HT1080 (cell line): Measurements from ENCODE around the gene ARHGAP33. TPM values are rescaled to one million over a fixed set of nuclear protein-coding genes. Genes with fewer than 3 reads are reported as not detected.

Experiments used
- DNase-seq: peaks from one replicate; pipeline ENCODE4 v3.0.0-alpha.2; 2015; ENCODE audit warnings: low read depth
- total RNA-seq: library from RNA; depleted of rRNA; stranded (reverse); fragments of >200 nt; shearing (Covaris generic); gene quantifications from 2 replicates; pipeline ENCODE4 v1.2.3, GENCODE V29; 2014

The ARHGAP33 gene
- total RNA-seq, 1 experiment from 2014 or later, result 1.3 TPM

DNA sequence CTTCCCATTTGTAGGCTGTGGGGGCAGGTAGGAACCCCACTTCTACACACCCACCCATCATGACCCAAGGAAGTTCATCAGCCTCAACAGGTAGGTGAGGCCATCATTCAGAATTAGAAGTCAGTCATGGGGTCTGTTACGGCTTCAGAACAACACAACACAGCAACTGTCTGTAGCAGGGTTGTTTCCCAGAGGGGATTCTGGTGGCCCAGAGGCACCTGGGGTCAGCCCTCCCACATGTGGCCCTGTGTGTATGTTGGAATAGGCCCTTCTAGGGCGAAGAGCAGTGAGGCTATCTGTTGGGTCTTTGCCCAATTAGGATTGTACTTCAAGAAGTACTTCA, 36.5 kb upstream of the ARHGAP33 start:
- DNase-seq, result no peak

DNA sequence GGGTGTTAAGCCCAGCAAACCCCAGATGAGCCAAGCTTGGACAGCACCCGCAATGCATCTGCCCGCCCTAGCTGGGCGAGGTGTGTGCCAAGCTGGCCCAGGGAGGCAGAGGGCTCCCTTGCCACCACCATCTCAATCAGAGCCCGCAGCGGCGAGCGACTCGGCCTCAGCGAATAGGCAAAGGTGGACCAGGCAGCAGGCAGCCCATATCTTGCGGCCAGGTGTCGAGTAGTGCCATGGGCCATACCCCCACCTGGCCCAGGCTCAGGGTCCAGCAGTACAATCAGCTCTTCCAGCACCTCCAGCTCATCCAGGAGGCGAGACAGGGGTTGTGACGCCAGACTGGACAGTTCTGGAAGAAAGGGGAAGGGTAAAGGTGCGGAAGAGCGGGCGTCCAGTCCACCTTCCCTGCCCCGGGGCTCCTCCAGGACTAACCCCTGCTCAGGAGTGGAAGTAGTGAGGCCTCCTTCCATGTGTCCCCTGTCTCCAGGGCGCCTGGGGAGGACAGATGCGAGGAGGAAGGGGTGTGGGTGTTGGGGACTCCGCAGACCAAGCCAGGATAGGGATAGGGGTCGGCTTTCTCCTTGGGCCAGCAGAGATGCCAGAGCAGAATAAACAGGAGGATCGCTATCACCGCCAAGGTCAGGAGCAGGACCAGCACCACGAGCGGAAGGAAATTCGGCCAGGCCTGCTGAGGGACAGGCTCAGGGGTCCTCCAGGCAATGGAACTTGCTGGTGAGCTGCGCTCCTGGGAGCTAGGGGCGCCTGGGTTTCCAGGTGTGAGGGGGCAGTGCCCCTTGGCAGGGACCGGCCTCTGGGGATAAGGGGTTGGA, 35.9 kb upstream of the ARHGAP33 start:
- DNase-seq, result no peak

DNA sequence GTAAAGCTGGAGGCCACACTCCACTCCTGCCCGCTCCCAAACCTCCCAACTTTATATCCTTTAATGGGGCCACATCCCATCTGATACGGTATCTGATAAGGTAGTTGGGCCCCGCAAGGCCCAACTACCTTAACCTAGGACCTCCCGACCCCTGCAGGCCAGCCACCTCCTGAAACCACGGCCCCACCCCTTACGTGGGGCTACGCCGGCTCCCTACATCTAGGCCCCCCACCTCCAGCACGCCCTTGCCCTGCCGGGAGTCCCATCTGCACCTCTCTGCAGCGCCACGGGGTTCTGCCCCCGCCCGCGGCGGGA, 35.3 kb upstream of the ARHGAP33 start:
- no peak for DNase-seq

DNA sequence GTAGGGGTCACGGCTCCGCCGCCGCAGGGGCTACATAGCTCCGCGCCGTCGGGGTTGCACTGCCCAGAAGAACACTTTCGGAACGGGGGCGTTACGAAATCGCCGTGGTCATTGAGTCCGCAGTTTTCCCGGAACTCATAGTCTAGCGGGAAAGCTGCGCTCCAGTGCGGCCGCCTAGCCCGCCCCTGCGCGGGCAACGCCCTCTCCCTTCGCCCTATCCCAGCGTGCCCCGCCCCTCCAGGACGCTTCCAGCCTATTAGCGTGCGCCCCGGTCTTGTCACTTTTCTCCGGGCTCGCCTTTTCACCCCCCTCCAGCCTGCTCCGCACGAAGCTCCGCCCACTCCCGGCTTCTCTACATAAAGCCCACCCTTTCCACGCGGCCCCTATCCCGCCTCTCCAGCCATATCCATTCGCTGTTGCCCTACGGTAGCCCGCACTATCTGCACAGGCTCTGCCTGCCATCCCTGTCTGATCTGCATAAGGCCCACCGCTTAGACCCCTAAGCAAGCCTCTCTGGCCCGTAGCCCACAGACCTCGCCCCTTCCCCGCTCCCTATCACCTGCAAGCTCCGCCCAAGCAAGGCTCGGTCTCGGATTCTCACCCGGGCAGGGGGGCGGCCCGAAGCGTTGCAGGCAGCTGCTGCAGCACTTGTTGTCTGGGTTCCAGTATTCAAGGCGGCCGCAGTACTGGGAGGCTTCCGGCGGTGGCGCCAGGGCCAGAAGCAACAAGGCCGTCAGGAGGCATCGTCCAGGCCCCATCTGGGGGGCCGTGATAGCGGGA, 34.8 kb upstream of the ARHGAP33 start:
- peak; percentile 93 for DNase-seq

DNA sequence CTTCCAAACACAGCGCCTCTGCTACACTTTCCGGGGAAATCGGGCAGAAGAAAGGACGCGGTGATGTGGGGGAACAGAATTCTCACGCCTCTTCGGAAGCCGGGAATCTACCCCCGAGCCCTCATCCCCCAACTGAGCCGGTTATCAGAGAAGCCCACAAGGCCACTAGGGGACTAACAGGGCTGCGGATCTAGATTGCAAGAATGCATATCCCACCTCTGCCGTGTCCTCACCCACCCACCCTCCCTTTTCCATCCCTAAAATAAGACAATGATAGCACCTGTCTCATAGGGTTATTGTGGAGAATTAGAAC, 34.2 kb upstream of the ARHGAP33 start:
- no peak for DNase-seq

DNA sequence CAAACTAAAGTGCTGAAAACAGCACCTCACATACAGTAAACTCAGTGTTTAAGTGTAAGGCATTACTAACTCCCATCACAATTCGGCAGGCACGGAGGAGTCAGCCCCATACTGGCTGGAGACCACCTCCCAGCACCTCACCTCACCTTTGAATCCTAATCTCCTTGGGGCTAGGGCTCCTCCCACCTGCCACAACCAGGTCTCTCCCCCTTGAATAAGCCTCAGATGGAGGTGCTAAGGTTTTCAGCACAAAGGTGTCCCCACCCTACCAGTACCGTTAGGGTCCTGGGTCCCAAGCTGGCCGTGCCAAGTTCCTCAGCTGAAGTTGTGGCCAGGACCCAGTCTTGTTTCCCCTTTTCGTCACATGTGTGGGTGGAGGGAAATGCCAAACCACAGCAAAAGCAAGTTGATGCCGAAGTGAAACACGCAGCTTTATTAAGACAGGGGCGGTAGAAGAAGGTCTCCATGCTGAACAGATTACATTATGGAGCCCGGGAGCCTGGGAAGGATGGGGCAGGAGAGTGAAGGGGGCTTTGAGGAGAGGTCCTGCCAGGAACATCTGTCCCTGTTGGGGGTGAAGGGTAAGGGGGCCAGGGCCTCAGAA, 33.1 kb upstream of the ARHGAP33 start, which contains the start of gene IGFLR1:
Gene IGFLR1 (minus strand): TSS at position 332 of the 604 bp plus-strand sequence. CDS start 1,272 bp downstream, outside the sequence.
- no peak for DNase-seq

DNA sequence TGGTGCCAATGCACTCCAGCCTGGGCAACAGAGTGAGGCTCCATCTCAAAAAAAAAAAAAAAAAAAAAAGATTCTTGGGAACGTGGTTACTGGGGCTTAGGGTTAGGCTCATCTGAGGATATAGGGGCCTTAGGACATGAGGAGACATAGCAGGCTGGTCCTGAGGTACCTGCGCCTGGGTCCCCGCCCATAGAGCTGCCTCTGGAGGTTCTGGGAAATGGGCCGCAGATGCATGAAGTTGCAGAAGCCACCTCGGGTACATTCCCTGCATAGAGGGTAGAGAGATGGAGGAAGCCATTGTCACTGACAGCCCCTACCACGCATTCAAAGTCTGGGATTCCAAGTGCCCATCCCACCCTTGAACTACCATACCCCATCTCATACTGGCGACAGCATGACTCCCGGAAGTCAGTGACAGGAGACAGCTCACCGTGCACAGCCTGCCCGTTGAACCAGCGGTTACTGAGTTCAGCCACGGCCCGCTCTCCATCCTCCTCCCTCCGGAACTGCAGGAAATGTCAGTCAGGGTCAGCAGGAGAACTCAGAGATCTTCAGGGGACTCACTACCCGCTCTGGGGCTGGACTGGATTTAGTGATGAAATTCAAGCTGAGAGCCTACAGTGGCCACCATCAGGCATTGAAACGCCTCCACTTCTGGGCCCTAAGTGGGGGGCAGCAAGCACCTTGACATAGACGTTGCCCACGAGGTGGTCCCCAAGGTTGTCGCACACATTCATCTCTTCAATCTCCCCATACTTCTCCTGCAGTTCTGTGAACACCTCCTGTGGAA, 31.5 kb upstream of the ARHGAP33 start:
- DNase-seq, result no peak

DNA sequence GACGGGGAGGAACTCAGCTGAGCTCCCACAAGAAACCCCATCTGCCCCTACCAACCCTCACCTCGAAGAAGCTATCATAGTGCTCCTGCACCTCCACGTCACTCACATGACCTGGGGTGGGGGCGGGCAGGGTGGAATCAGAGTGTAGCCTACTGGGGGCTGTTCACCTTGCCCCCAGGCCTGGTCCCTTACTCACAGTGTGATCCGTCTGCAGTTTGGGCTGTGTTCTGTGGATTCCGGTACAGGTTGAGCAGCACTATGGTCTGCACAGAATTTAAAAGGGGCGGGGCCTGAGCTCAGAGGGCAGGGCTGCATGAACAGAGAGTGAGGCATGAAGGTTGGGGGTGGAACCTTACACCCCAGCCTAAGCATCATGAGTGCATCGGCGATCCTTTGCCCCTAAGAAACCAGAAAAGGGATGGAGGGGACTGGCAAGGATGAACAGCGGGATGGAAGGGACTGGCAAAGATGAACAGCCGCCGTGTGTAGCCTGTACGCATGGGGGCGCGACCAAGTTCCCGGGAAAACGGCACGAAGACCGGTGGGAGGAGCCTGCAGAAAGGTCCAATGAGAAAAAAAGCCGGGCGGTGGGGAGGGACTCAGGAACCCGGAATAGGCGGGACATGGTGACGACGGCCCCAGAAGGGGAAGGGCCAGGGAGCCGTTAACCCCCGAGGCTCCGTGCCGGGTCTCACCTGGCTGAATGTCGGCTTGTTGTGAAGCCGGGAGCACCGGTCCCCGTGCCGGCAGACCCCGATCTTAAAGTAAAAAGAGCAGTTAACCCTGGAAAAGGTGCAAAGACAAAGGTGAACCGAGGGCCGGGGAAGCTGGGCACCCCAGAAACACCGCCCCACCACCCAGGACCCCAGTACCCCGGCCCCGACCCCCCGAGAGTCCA, 30.7 kb upstream of the ARHGAP33 start:
- peak; percentile 91 for DNase-seq

DNA sequence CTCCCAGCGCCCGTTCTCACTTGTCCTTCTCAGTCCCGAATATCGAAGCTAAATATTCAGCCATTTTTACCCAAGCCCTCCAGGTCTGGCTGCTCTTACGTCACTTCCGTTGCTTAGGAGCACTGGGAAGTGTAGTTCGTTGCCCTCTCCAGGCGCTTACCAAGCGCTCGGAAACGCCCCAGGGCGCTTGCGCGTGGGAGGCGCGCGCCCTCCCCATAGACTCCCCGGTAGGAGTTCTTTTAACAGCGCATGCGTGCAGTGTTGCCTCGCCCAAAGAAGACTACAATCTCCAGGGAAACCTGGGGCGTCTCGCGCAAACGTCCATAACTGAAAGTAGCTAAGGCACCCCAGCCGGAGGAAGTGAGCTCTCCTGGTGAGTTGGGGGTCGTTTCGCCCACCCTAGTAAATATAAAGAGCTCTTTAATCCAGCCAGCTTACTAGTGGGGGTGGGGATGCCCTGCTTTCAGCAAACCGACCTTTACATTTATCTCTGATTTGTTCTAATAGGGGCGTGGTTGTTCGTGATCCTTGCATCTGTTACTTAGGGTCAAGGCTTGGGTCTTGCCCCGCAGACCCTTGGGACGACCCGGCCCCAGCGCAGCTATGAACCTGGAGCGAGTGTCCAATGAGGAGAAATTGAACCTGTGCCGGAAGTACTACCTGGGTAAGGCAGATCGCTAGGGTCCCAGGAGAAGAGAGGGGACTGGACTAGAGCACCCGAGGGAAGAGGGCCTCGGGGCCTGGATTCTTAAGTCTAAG, 29.9 kb upstream of the ARHGAP33 start, which contains the start of the genes PSENEN and U2AF1L4:
Gene PSENEN (plus strand): TSS at position 324 of the 759 bp plus-strand sequence. CDS start 280 bp downstream, at position 604.
Gene U2AF1L4 (minus strand): TSS at position 91 of the 759 bp plus-strand sequence. CDS start 27 bp downstream, at position 64.
- peak; percentile 99 for DNase-seq

DNA sequence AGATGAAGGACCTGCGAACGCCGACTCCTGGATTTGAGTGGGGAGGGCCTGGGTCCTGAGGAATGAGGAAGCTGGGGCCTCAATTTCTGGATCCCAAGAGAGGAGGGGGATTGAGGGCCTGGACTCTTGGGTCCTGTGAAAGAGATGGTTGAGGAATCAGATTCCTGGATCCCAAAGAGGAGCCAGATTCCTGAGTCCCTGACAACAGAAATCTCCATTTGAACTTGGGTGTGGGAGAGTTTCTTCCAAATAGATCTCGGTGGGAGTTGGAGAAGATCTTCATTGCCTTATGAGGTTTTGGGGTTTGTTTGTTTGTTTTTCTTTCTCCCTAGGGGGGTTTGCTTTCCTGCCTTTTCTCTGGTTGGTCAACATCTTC, 29.3 kb upstream of the ARHGAP33 start:
- DNase-seq, result no peak

DNA sequence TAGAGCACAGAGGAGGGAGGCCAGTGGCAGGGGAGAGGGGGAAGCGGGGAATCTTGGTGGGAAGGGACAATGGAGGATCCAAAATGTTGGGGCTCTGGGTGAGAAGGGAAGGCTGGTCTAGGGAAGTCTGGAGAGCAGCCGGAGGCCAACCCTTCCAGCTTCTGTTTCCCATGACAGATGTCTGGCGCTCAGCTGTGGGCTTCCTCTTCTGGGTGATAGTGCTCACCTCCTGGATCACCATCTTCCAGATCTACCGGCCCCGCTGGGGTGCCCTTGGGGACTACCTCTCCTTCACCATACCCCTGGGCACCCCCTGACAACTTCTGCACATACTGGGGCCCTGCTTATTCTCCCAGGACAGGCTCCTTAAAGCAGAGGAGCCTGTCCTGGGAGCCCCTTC, 28.8 kb upstream of the ARHGAP33 start:
- no peak for DNase-seq

DNA sequence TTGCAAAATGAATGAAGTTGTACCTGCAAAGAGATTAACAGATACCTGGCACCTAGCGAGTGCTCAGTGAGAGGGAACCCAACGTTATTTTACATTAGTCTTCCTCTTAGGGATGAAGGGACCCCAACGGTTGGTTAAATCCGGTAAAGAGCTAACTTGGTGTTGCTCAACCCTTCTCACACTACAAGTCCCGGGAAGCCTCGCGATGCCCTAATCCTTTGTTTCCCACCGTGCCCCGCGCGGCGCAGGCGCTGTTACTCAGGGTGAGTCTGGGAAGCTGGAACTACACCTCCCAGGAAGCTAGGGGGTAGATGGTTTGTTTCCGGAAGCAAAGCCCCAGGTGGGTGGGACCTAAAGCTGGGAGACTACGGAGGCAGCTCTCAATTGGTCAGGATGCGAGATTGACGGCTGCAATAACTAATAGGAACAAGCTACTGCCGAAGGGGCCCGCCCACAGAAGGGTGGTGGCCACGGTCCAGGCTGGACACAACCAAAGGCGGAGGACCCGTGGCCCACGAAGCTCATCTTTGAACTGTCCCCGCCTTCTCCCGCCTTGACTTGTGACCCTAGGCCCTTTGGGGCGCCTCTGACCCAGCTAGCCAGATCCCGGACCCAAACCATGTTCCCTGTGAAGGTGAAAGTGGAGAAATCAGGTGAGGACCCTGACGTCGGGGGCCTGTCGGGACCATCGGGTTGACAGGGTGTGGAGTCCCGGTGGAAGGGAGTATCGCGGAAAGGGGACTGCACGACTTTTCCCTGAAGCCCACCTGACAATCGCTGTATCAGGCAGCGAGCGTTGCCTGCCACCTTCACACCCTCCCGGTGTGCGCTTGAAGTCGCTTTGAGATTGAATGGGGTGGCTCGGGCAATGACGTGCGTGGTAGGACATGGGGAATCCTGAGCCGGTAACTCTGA, 27.0 kb upstream of the ARHGAP33 start, which contains the start of gene LIN37:
Gene LIN37 (plus strand): TSS at position 471 of the 915 bp plus-strand sequence. CDS start 149 bp downstream, at position 620.
- DNase-seq, result peak; percentile 99

DNA sequence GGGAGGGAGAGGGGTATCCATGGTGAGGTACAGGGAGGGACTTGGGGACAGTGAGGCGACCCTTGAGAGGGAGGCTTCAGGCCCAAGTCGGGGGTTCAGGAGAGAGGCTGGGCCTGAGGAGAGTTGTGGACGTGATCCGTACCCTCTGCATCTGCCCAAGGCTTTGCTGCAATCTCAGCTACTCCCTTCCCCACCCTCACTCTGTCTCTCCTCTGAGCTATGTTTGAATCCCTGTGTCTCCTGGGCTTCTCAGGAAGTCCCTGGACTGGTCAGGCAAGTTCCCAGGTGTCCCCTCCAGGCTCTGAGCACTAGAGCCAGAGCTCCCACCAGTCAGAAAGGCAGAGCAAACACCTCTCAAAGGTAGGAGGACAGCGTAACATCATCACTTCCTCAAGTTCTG, 25.2 kb upstream of the ARHGAP33 start:
- DNase-seq, result no peak

DNA sequence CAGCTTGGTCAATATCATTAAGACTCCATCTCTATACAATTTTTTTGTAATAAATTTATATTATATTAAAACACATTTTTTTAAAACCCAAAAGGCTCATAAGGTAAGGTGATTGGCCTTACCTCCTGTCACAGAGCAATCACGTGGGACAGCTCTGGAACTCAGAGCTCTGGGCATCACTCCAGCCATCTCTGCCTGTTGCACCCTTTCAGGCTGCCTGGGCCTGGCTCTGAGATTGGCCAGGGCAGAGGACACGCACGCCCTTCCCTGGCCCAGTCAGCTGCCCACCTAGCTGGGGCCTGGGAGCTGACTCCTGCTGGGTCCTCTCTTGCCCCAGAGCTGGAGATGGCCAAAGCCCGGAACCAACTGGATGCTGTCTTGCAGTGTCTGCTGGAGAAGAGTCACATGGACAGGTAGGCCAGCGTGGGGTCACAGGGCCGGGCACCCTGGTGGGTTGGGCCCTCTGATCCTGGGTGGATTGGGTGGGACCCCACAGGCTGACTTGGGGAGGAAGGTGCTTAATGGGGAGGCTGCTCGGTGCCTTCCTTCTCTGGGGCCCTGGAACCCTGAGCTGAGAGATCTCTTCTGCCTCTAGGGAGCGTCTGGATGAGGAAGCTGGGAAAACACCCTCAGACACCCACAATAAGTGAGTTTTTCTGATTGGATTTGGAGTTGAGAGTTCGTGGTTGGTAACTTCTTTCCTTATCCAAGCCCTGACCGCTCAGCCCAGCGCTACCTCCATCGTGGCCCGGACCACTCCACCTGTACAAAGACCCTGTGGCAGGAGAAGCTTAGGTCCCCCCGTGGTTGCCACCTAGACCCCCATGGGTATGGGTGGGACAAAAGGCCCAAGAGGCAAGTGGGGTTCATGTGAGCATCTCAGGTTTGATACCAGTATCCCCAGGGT, 23.3 kb upstream of the ARHGAP33 start:
- no peak for DNase-seq

DNA sequence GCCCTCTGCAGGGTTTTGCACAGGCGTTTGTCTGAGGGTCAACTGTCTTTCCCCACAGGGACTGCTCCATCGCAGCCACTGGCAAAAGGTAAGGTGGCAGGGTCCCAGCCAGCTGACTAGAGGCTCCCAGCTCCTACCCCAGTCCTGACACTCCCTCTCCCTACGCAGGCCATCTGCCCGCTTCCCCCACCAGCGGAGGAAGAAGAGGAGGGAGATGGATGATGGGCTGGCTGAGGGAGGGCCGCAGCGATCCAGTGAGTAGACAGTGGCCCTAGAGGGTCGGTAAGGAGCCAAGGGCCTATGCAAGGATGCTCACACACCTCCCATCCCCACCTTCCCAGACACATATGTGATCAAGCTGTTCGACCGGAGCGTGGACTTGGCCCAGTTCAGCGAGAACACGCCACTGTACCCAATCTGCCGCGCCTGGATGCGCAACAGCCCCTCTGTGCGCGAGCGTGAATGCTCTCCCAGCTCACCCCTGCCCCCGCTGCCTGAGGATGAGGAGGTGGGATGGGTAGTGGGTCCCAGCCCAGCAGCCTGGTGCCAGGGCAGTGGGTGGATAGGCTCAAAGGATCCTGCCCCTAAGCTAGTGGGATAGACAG, 22.5 kb upstream of the ARHGAP33 start:
- no peak for DNase-seq

DNA sequence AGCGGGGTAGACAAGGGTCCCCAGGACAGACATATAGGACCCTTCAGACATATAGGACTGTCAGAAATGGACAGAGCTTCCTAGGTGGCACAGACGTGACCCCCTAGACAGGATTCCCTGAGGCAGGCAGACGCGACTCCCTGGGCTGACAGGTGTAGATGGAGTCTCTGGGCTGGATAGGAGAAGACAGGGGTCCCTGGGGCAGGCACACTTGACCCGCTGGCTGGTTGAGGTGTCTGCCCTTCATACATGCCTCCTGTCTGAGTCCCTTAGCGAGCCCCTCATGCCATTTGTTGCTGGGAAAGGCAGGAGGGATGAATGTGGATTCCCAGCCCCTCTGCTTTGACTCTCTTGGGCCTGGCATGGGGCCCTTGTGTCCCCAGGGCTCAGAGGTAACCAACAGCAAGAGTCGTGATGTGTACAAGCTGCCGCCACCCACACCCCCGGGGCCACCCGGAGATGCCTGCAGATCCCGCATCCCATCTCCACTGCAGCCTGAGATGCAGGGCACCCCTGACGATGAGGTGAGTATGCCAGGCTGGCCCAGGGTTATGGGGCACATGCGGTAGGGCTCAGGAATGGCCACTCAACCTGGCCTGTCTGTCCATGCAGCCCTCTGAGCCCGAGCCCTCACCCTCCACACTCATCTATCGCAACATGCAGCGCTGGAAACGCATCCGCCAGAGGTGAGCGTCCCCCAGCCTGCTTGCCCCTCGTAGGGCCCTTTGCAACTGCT, 21.6 kb upstream of the ARHGAP33 start:
- no peak for DNase-seq
